Measurements from ENCODE around the gene WDR43. TPM values are rescaled to one million over a fixed set of nuclear protein-coding genes. Genes with fewer than 3 reads are reported as not detected.

WDR43 gene
- polyA plus RNA-seq, 1 experiment: 32.8 TPM

GRCh38 chr2:28981620-28982376, 87.3 kb downstream of the WDR43 start:
- Histone ChIP-seq H3K36me3 (ENCODE audit: control insufficient read depth, insufficient read depth, low read length) (no peaks in the 10 kb centered on the region), H3K27me3 (ENCODE audit: control insufficient read depth, insufficient read depth, low read length) (peaks cover 2% of the 10 kb centered on the region), H3K4me3 (ENCODE audit: low read depth, low read length) (no peak overlapping the region)
- POLR2A ChIA-PET: no interaction called here
- TF ChIP-seq CTCF (IDR thresholded peaks at IDR 0.05; ENCODE audit: insufficient read depth, low read depth, low read length): no peak
- CTCF ChIA-PET: interaction anchor here (0.7 kb wide), 1 partner anchor 855 kb away, joined by 4 read pairs; no protein-coding TSS in a partner anchor
- no peak for DNase-seq (ENCODE audit: low read depth)

GRCh38 chr2:28982381-28982950, 88.0 kb downstream of the WDR43 start:
- ChIA-PET CTCF (interaction anchor here (0.7 kb wide), 1 partner anchor 855 kb away, joined by 4 read pairs; no protein-coding TSS in a partner anchor), POLR2A (no interaction called here)
- peaks cover 2% of the 10 kb centered on the region for H3K27me3 ChIP-seq (ENCODE audit: control insufficient read depth, insufficient read depth, low read length)
- no peak for DNase-seq (ENCODE audit: low read depth)
- TF ChIP-seq CTCF (IDR thresholded peaks at IDR 0.05; ENCODE audit: insufficient read depth, low read depth, low read length): no peak
- no peaks in the 10 kb centered on the region for H3K36me3 ChIP-seq (ENCODE audit: control insufficient read depth, insufficient read depth, low read length)
- no peak overlapping the region for H3K4me3 ChIP-seq (ENCODE audit: low read depth, low read length)

- Histone ChIP-seq H3K36me3 (ENCODE audit: control insufficient read depth, insufficient read depth, low read length) (no peaks in the 10 kb centered on the region), H3K27me3 (ENCODE audit: control insufficient read depth, insufficient read depth, low read length) (peaks cover 4% of the 10 kb centered on the region), H3K4me3 (ENCODE audit: low read depth, low read length) (no peak overlapping the region)
- no peak for DNase-seq (ENCODE audit: low read depth)
- ChIA-PET CTCF (no interaction called here), POLR2A (no interaction called here)
- TF ChIP-seq CTCF (IDR thresholded peaks at IDR 0.05; ENCODE audit: insufficient read depth, low read depth, low read length): no peak
Measured at GRCh38 chr2:28986429-28986828, 92.0 kb downstream of the WDR43 start.

- POLR2A ChIA-PET: no interaction called here
- TF ChIP-seq CTCF (IDR thresholded peaks at IDR 0.05; ENCODE audit: insufficient read depth, low read depth, low read length): no peak
- no peak for DNase-seq (ENCODE audit: low read depth)
Measured at GRCh38 chr2:28989973-28990372, 95.5 kb downstream of the WDR43 start.

DNA sequence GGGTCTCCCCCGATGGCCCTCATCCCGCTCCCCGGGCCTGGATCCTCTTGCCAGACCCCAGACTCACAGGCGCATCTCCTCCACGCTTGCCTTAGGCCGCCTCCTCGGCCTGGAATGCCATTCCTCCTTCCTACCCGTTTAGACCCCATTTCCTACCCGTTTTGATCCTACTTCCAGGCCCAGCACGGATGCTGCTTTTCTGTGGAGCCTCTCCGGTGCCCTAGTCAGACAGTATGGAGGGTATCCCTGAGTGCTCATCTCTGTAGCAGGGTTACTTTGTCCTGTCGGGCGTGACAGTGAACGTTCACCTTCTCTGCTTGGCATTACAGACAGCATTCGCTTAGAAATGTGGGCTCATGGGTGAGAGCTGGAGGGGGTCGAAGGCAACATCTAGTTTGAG, 96.0 kb downstream of the WDR43 start:
- no peaks in the 10 kb centered on the region for H3K36me3 ChIP-seq (ENCODE audit: control insufficient read depth, insufficient read depth, low read length)
- H3K27me3 ChIP-seq (ENCODE audit: control insufficient read depth, insufficient read depth, low read length): peaks cover 5% of the 10 kb centered on the region; the same call in 1 of the 2 replicates
- ChIA-PET CTCF (no interaction called here), POLR2A (no interaction called here)
- DNase-seq (ENCODE audit: low read depth): no peak
- H3K4me3 ChIP-seq (ENCODE audit: low read depth, low read length): no peak overlapping the region
- no peak for TF ChIP-seq CTCF (IDR thresholded peaks at IDR 0.05; ENCODE audit: insufficient read depth, low read depth, low read length)

More at GRCh38 chr2:28989973-28990372, 95.5 kb downstream of the WDR43 start:
- H3K27me3 ChIP-seq (ENCODE audit: control insufficient read depth, insufficient read depth, low read length): peaks cover 5% of the 10 kb centered on the region
- CTCF ChIA-PET: no interaction called here
- no peaks in the 10 kb centered on the region for H3K36me3 ChIP-seq (ENCODE audit: control insufficient read depth, insufficient read depth, low read length)
- no peak overlapping the region for H3K4me3 ChIP-seq (ENCODE audit: low read depth, low read length)

Data from BJ (cell line).